ENCODE data around the gene KRT85. TPM values are rescaled to one million over a fixed set of nuclear protein-coding genes. Genes with fewer than 3 reads are reported as not detected.

KRT85 gene
- total and polyA plus RNA-seq, 5 donors from 2014 or later: not detected

GRCh38 chr12:52363111-52363679 lies 4.1 kb downstream of the KRT85 start:
- no peak overlapping the region for H3K4me3 ChIP-seq (ENCODE audit: low read depth, low read length)
- Mint-ChIP-seq H3K9me3 (no peaks in the 10 kb centered on the region), H3K4me3 (no peak overlapping the region), H3K27ac (no peak overlapping the region), H3K4me1 (peaks cover 6 to 15% (median 11%) of the 10 kb centered on the region in 4 donors), H3K36me3 (no peaks in the 10 kb centered on the region), H3K27me3 (peaks cover 5% of the 10 kb centered on the region)
- H3K36me3 ChIP-seq (ENCODE audit: control insufficient read depth, insufficient read depth, low read length): no peaks in the 10 kb centered on the region
- no peak overlapping the region for H3K27ac ChIP-seq (ENCODE audit: insufficient read depth, low read length, poor library complexity, severe bottlenecking)
- ATAC-seq (ENCODE audit: low read depth in 2 of 2): no peak
- no peaks in the 10 kb centered on the region for H3K9me3 ChIP-seq (ENCODE audit: control insufficient read depth in 2 of 2, low read length in 2 of 2)
- H3K27me3 ChIP-seq (ENCODE audit: control insufficient read depth, insufficient read depth, low read length): no peaks in the 10 kb centered on the region
- peaks cover 15% of the 10 kb centered on the region for H3K4me1 ChIP-seq (ENCODE audit: control insufficient read depth, insufficient read depth, low read length, poor library complexity, severe bottlenecking)
- no peak for DNase-seq

GRCh38 chr12:52362118-52362726 lies 5.1 kb downstream of the KRT85 start:
- DNase-seq (no peak), ATAC-seq (ENCODE audit: low read depth in 2 of 2) (no peak)
- no peaks in the 10 kb centered on the region for H3K27me3 ChIP-seq (ENCODE audit: control insufficient read depth, insufficient read depth, low read length)
- H3K4me1 Mint-ChIP-seq: peaks cover 6 to 20% (median 12%) of the 10 kb centered on the region in 4 donors
- no peaks in the 10 kb centered on the region for H3K9me3 ChIP-seq (ENCODE audit: control insufficient read depth in 2 of 2, low read length in 2 of 2)
- no peak overlapping the region for H3K4me3 Mint-ChIP-seq
- H3K27ac ChIP-seq (ENCODE audit: insufficient read depth, low read length, poor library complexity, severe bottlenecking): no peak overlapping the region
- H3K27ac Mint-ChIP-seq: no peak overlapping the region
- H3K4me3 ChIP-seq (ENCODE audit: low read depth, low read length): no peak overlapping the region
- no peaks in the 10 kb centered on the region for H3K27me3 Mint-ChIP-seq
- no peaks in the 10 kb centered on the region for H3K9me3 Mint-ChIP-seq
- no peaks in the 10 kb centered on the region for H3K36me3 ChIP-seq (ENCODE audit: control insufficient read depth, insufficient read depth, low read length)
- peaks cover 15% of the 10 kb centered on the region for H3K4me1 ChIP-seq (ENCODE audit: control insufficient read depth, insufficient read depth, low read length, poor library complexity, severe bottlenecking)
- H3K36me3 Mint-ChIP-seq: no peaks in the 10 kb centered on the region

DNA sequence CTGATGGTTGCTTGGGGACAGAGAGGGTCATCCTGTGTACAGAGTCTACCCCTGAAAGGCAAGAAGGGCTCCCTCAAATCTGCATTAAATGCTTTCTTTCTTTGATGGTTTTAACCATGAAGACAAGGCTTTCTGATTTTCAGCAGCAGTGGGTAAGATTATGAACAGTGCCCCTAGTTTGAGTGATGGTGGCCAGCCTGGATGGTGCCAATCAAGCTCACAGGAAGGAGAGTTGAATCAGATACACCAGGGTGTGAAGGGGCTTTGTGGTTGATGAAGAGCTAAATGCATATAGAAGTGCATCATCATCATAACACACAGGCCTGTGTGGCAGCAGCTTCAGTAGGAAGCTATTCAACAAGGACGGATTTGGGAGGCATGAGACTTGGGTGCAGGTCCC lies 5.7 kb downstream of the KRT85 start:
- Mint-ChIP-seq H3K27ac (no peak overlapping the region), H3K27me3 (no peaks in the 10 kb centered on the region), H3K4me3 (no peak overlapping the region), H3K4me1 (peaks cover 6 to 20% (median 12%) of the 10 kb centered on the region in 4 donors), H3K9me3 (no peaks in the 10 kb centered on the region), H3K36me3 (no peaks in the 10 kb centered on the region)
- no peak overlapping the region for H3K27ac ChIP-seq (ENCODE audit: insufficient read depth, low read length, poor library complexity, severe bottlenecking)
- ATAC-seq (ENCODE audit: low read depth in 2 of 2) (no peak), DNase-seq (no peak)
- H3K9me3 ChIP-seq (ENCODE audit: control insufficient read depth in 2 of 2, low read length in 2 of 2): no peaks in the 10 kb centered on the region
- H3K4me1 ChIP-seq (ENCODE audit: control insufficient read depth, insufficient read depth, low read length, poor library complexity, severe bottlenecking): peaks cover 15% of the 10 kb centered on the region
- H3K36me3 ChIP-seq (ENCODE audit: control insufficient read depth, insufficient read depth, low read length): no peaks in the 10 kb centered on the region
- no peak overlapping the region for H3K4me3 ChIP-seq (ENCODE audit: low read depth, low read length)
- H3K27me3 ChIP-seq (ENCODE audit: control insufficient read depth, insufficient read depth, low read length): no peaks in the 10 kb centered on the region

GRCh38 chr12:52360663-52361271 lies 6.5 kb downstream of the KRT85 start:
- peaks cover 15% of the 10 kb centered on the region for H3K4me1 ChIP-seq (ENCODE audit: control insufficient read depth, insufficient read depth, low read length, poor library complexity, severe bottlenecking)
- Mint-ChIP-seq H3K36me3 (no peaks in the 10 kb centered on the region), H3K4me3 (no peak overlapping the region), H3K9me3 (no peaks in the 10 kb centered on the region), H3K27ac (no peak overlapping the region), H3K27me3 (no peaks in the 10 kb centered on the region), H3K4me1 (peaks cover 6 to 20% (median 12%) of the 10 kb centered on the region in 4 donors)
- H3K36me3 ChIP-seq (ENCODE audit: control insufficient read depth, insufficient read depth, low read length): no peaks in the 10 kb centered on the region
- no peak overlapping the region for H3K4me3 ChIP-seq (ENCODE audit: low read depth, low read length)
- H3K27me3 ChIP-seq (ENCODE audit: control insufficient read depth, insufficient read depth, low read length): no peaks in the 10 kb centered on the region
- H3K27ac ChIP-seq (ENCODE audit: insufficient read depth, low read length, poor library complexity, severe bottlenecking): no peak overlapping the region
- no peak for ATAC-seq (ENCODE audit: low read depth in 2 of 2)
- no peaks in the 10 kb centered on the region for H3K9me3 ChIP-seq (ENCODE audit: control insufficient read depth in 2 of 2, low read length in 2 of 2)
- no peak for DNase-seq

- H3K9me3 Mint-ChIP-seq: no peaks in the 10 kb centered on the region
- peaks cover 6 to 20% (median 12%) of the 10 kb centered on the region in 4 donors for H3K4me1 Mint-ChIP-seq
- ATAC-seq (ENCODE audit: low read depth in 2 of 2) (no peak), DNase-seq (no peak)
- no peak overlapping the region for H3K27ac Mint-ChIP-seq
- Histone ChIP-seq H3K36me3 (ENCODE audit: control insufficient read depth, insufficient read depth, low read length) (no peaks in the 10 kb centered on the region), H3K27me3 (ENCODE audit: control insufficient read depth, insufficient read depth, low read length) (no peaks in the 10 kb centered on the region), H3K27ac (ENCODE audit: insufficient read depth, low read length, poor library complexity, severe bottlenecking) (no peak overlapping the region), H3K4me1 (ENCODE audit: control insufficient read depth, insufficient read depth, low read length, poor library complexity, severe bottlenecking) (peaks cover 15% of the 10 kb centered on the region), H3K9me3 (ENCODE audit: control insufficient read depth in 2 of 2, low read length in 2 of 2) (no peaks in the 10 kb centered on the region), H3K4me3 (ENCODE audit: low read depth, low read length) (no peak overlapping the region)
- no peaks in the 10 kb centered on the region for H3K36me3 Mint-ChIP-seq
- H3K4me3 Mint-ChIP-seq: no peak overlapping the region
- no peaks in the 10 kb centered on the region for H3K27me3 Mint-ChIP-seq
These were observed 7.1 kb downstream of the KRT85 start for GRCh38 chr12:52360106-52360662.

GRCh38 chr12:52359621-52360061 lies 7.6 kb downstream of the KRT85 start:
- ATAC-seq (ENCODE audit: low read depth in 2 of 2) (no peak), DNase-seq (no peak)
- Histone ChIP-seq H3K9me3 (ENCODE audit: control insufficient read depth in 2 of 2, low read length in 2 of 2) (no peaks in the 10 kb centered on the region), H3K4me1 (ENCODE audit: control insufficient read depth, insufficient read depth, low read length, poor library complexity, severe bottlenecking) (peaks cover 15% of the 10 kb centered on the region), H3K27ac (ENCODE audit: insufficient read depth, low read length, poor library complexity, severe bottlenecking) (no peak overlapping the region), H3K36me3 (ENCODE audit: control insufficient read depth, insufficient read depth, low read length) (no peaks in the 10 kb centered on the region), H3K27me3 (ENCODE audit: control insufficient read depth, insufficient read depth, low read length) (no peaks in the 10 kb centered on the region), H3K4me3 (ENCODE audit: low read depth, low read length) (no peak overlapping the region)
- Mint-ChIP-seq H3K36me3 (no peaks in the 10 kb centered on the region), H3K9me3 (no peaks in the 10 kb centered on the region), H3K27ac (no peak overlapping the region), H3K27me3 (no peaks in the 10 kb centered on the region), H3K4me3 (no peak overlapping the region), H3K4me1 (peaks cover 6 to 20% (median 12%) of the 10 kb centered on the region in 4 donors)

DNA sequence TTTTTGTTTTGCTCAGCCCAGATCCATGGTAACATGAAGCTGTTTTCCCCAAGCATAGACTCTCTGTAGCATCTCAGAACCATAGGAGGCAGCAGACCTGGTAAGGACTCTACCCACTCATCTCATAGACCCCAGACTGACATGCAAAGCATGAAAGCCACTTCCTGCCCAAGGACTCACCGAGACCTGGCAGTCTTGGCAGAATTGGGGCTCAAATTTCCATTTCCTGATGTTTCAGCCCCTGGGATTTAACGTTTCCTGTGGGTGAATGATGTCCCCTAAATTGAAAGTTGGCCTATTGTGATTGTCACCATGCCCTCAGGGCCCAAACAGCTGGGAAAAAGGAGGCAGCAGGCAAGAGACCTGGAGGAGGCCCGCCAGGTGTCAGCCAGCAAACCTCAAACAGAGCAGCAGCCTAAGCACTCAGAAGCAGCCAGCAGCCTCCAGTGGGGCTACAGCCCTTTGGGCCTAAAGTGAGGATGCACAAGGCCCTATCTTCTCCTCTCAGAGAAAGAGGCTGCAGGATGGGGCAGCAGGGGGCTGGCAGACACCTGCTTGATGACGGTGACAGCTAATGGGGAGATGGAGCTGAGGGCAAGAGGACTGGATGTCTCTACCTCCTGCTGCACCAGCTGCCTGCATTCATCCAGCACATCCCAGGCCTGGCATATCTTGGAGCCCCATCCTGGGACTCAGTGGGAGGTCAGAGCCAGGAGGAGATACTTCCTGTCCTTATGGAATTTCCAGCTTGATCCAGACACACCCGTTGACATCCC lies 8.5 kb downstream of the KRT85 start:
- H3K4me1 ChIP-seq (ENCODE audit: control insufficient read depth, insufficient read depth, low read length, poor library complexity, severe bottlenecking): peaks cover 15% of the 10 kb centered on the region
- H3K4me3 Mint-ChIP-seq: peak overlapping the region in 1 of 4 donors; percentile 3
- H3K27me3 Mint-ChIP-seq: no peaks in the 10 kb centered on the region
- H3K27ac ChIP-seq (ENCODE audit: insufficient read depth, low read length, poor library complexity, severe bottlenecking): no peak overlapping the region
- no peaks in the 10 kb centered on the region for H3K9me3 Mint-ChIP-seq
- no peaks in the 10 kb centered on the region for H3K27me3 ChIP-seq (ENCODE audit: control insufficient read depth, insufficient read depth, low read length)
- H3K27ac Mint-ChIP-seq: peak overlapping the region in 1 of 3 donors; percentile 68
- peaks cover 6 to 20% (median 12%) of the 10 kb centered on the region in 4 donors for H3K4me1 Mint-ChIP-seq
- no peaks in the 10 kb centered on the region for H3K36me3 Mint-ChIP-seq
- H3K9me3 ChIP-seq (ENCODE audit: control insufficient read depth in 2 of 2, low read length in 2 of 2): no peaks in the 10 kb centered on the region
- DNase-seq (peak in 1 of 3 donors; percentile 39), ATAC-seq (ENCODE audit: low read depth in 2 of 2) (peak; percentile 69 to 86)
- no peak overlapping the region for H3K4me3 ChIP-seq (ENCODE audit: low read depth, low read length)
- no peaks in the 10 kb centered on the region for H3K36me3 ChIP-seq (ENCODE audit: control insufficient read depth, insufficient read depth, low read length)
